Fibroblast of skin of right quadriceps (primary cell): ENCODE results near the gene LMO1.

Experiments
- DNase-seq: peaks from one replicate; pipeline ENCODE4 v3.0.0-alpha.2; 2013

LMO1 gene

DNA sequence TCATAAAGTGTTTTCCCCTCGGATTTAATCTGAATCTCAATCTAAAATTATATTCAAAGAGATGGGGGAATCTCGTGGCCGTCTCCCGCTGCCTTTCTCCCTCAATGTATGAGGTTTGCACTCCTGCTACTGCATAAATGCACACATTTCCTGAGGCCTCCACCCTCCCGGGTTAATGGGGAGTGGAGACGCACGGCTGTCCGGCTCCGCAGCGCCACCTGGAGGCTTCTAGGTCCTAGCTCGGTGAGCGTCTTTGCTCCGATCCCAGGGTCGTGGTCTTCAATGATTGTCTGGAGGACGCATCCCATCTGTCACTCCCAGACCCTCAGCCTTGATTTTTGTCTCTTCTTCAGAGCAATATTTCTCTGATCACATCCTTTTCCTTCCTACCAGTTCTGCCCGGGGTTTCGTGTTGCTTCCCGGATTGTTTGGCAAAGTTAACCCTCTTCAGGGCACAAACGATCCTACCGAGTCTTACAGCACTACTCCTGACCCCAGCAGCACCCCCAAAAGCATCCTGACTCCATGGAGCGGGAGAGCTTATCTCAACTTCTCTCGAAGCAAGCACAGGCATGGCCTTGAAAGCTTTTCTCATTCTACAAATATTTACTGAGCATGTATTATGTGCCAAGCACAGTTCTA, at the start of gene LMO1:
LMO1 (minus strand) TSS at position 110 of the 642 bp plus-strand sequence. CDS start 516 bp downstream, outside the sequence.
- DNase-seq: peak; percentile 67

DNA sequence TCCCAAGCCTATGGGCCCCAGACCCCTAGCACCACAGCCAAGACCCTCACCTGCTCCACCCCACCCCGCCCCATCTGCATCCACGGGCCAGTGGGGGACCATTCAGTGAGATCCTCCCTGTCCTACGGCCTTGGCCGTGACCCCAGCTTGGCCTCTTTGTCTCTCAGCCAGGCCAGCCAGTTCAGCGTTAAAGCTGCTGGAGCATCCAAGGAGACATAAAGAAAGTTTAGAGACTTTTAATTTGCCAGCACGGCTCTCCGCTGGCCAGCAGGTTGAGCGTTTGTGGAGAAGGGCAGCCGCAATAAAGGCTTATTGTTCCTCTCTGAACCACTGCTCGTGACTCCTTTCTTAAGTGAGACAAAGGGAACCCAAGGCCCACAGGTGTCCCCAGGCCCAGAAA, 49.3 kb upstream of the LMO1 start:
- no peak for DNase-seq

GRCh38 chr11:8311366-8311765, 47.7 kb upstream of the LMO1 start:
- DNase-seq: no peak

DNA sequence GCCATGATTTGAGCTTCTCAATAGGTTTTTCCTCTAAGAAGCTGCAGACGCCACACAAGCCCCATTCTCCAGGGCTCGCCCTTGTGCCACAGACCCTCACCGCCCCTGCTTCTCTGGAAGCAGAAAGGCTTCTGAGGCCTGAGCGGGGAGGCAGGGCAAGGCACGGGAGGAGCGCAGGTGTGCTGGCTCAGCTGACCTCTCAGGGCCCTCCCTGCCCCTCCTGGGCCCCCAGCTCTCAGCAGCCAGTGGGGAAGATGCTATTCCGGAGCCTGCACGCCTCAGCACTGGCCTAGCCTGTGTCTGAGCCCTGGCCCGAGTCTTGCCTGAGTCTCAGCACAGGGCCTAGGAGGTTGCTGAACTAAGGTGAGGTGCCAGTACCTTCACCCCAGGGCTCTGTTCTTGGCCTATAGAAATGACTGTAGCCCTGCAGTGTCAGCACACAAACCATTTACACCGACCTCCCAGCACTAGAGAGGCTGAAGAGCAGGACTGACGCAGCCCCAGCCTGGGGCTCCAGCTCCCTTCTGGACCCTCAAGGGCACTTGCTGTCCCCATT, 47.1 kb upstream of the LMO1 start:
- DNase-seq: no peak

- no peak for DNase-seq
These were observed 46.2 kb upstream of the LMO1 start for GRCh38 chr11:8309862-8310261.

DNA sequence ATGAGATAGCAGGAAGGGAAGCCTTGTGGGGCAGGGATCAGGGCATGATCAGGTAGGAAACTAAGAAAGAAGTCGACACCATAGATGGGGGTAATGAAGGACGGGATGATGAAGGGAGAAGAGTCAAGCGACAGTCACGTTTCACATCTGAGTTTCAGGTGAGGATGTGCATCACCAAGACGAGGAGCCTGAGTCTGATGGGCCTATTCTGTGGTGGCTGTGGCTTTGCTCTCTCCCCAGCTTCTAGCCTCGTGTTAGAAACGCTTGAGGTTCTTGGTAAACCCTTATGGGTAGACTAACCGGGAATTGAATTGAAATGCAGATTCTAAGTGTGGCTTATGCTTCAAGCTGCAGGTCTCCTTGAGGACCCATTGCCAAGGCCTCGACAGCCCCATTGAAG, 45.6 kb upstream of the LMO1 start:
- no peak for DNase-seq

- no peak for DNase-seq
These were observed 43.9 kb upstream of the LMO1 start for GRCh38 chr11:8307601-8308000.

GRCh38 chr11:8301622-8302021, 37.9 kb upstream of the LMO1 start:
- no peak for DNase-seq

GRCh38 chr11:8298801-8299786, 35.4 kb upstream of the LMO1 start:
- DNase-seq: no peak

GRCh38 chr11:8297781-8298440, 34.2 kb upstream of the LMO1 start:
- no peak for DNase-seq

- no peak for DNase-seq
These were observed 33.2 kb upstream of the LMO1 start for GRCh38 chr11:8296872-8297271.

- no peak for DNase-seq
These were observed 32.5 kb upstream of the LMO1 start for GRCh38 chr11:8296038-8296649.

GRCh38 chr11:8294251-8294935, 30.7 kb upstream of the LMO1 start:
- DNase-seq: no peak

DNA sequence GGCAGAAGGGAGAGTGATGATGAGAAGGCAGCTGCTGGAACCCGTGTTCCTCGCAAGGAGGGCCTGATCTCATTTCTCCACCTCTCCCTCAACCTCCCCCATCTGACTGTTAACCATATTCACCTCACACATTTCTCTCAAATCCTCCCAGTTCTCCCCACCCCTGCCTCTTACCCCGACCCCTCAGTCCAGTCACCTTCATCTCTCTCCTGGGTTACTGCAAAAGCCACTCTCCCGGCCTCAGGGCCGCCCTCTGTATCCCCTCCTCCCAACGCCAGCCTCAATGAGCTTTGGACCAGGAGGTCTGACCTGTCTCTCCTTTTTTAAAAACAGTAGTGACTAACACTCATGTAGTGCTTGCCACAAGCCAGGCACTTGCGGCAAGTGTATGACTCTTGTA, 29.5 kb upstream of the LMO1 start:
- DNase-seq: no peak

DNA sequence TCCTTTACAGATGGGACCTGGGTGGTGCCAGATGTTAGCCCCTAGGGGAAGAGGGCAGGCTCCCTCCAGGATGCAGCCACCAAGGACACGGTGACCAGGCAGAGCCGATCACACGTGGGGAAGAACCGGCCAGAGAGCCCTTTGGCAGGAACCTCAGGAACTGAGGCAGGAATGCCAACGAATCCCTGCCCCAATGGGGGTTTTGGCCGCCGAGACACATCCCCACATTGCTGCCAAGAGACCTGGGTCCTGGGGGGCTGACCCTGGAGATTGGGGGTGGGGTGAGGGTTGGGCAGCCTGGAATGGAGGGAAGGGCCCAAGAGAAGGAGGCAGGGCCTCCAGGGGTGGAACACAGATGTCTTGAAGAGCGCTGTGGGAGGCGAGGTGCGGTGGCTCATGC, 28.7 kb upstream of the LMO1 start:
- no peak for DNase-seq

- DNase-seq: no peak
These were observed 28.0 kb upstream of the LMO1 start for GRCh38 chr11:8291421-8292350.

GRCh38 chr11:8290081-8290810, 26.6 kb upstream of the LMO1 start:
- DNase-seq: no peak

GRCh38 chr11:8289492-8289918, 25.8 kb upstream of the LMO1 start:
- DNase-seq: no peak

DNA sequence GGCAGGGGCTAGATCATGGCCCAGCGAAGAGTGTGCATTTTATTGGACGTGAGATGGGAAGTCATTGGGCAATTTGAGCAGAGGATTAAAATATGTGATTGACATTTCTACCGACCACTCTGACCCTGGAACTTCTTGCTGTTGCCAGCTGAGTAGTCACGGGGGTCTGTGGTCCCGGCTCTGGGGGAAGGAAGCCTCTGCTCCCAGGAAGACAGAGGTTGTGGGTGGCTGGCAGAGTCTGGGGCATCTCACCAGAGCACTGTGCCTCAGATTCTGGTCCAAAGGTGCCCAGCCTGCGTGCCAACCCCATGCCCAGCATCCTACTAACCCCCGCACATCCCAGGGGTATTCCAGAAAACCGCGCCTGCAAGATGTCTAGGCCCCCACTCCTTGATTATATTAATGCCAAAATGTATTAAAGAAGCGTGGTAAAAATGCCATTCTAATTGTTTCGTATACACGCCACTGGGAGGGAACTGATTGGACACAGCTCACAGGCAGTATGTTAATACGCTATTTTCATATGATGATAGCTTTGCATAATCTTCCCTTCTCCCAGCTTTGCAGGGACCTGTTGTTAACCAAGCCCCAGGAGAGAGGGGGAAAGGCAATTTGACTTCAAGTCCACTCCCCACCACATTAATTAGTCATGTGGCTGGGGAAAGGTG, 25.3 kb upstream of the LMO1 start:
- no peak for DNase-seq
